ENCODE results near the gene CHRNA7.

DNA sequence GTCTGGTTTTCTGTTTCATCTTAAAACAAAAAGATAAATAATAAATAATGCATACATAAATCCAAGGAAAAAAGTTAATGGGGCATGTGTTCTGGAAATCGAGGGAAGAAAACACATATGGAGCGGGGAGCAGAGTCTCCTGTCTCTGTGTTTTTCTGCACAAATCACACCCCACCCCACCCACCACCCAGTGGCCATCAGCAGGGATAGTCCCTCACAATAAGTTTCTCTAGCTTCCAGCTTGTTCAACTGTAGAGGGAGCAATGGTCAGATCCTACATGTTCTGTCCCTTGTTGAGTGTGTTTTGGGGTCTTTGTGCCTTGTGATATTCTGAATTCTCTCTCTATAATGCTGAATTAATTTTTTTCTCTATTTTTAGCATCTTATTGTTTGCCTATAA, 26.8 kb upstream of the CHRNA7 start:
- TF ChIP-seq, protein P1, sequence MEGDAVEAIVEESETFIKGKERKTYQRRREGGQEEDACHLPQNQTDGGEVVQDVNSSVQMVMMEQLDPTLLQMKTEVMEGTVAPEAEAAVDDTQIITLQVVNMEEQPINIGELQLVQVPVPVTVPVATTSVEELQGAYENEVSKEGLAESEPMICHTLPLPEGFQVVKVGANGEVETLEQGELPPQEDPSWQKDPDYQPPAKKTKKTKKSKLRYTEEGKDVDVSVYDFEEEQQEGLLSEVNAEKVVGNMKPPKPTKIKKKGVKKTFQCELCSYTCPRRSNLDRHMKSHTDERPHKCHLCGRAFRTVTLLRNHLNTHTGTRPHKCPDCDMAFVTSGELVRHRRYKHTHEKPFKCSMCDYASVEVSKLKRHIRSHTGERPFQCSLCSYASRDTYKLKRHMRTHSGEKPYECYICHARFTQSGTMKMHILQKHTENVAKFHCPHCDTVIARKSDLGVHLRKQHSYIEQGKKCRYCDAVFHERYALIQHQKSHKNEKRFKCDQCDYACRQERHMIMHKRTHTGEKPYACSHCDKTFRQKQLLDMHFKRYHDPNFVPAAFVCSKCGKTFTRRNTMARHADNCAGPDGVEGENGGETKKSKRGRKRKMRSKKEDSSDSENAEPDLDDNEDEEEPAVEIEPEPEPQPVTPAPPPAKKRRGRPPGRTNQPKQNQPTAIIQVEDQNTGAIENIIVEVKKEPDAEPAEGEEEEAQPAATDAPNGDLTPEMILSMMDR (IDR thresholded peaks at IDR 0.05; ENCODE audit: low read depth, low read length, poor library complexity, severe bottlenecking) = no peak
- TF ChIP-seq EZH2phosphoT487 (IDR thresholded peaks at IDR 0.05; ENCODE audit: borderline replicate concordance, low read length) = no peak
